Posterior cingulate gyrus (tissue), 11 donors: ENCODE results near the gene SRSF2.
A peak's percentile ranks its signal among the peaks of the same experiment; 100 is the strongest.
"Not testable (repeated sequence)": the region's sequence is repeated elsewhere in the genome, so short reads cannot be mapped to it uniquely, and the experiment has no call there.

Source experiments
- DNase-seq, 10 donors: peaks; one replicate each; pipeline versions ENCODE4 v3.0.0 to v3.0.0-alpha.2; 2020 to 2021; ENCODE audit warnings: mixed read lengths in 3 of 10
- intact Hi-C: fragments of 100-400 bp; cut with DNase I; formaldehyde crosslinking; loops from one replicate; pipeline ENCODE4 v1.15.1; 2023

The SRSF2 gene

DNA sequence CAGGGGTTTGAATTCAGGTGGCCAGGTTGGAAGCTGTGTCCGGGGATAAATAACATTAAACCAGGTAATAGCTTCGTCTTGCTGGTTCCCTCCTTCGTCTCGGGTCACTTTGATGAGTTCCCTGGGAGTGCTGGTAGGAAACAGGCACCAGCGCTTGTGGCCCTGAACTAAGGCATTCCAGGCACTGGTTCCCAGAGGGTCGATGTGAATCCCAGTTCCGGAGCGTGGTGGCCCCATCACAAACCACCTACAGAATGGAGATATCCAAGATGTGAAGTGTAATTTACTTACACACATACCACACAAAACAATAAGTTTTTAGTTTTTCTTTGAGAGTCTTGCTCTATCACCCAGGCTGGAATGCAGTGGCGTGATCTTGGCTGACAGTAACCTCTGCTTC is 13.3 kb downstream of the SRSF2 start:
- intact Hi-C loops, result no loop called here
- DNase-seq, result no peak

GRCh38 chr17:76722977-76723376 is 14.2 kb downstream of the SRSF2 start:
- DNase-seq, intact Hi-C loops: not testable (repeated sequence)

GRCh38 chr17:76722279-76722678 is 14.9 kb downstream of the SRSF2 start:
- intact Hi-C loops, result no loop called here
- DNase-seq, result no peak

- no peak for DNase-seq
- intact Hi-C loops, result no loop called here
These were observed 15.7 kb downstream of the SRSF2 start for GRCh38 chr17:76721463-76721862.

- no peak for DNase-seq
- intact Hi-C loops, result no loop called here
These were observed 16.2 kb downstream of the SRSF2 start for GRCh38 chr17:76720941-76721340.

GRCh38 chr17:76720211-76720610 is 16.9 kb downstream of the SRSF2 start:
- DNase-seq, result no peak
- intact Hi-C loops, result no loop called here

DNA sequence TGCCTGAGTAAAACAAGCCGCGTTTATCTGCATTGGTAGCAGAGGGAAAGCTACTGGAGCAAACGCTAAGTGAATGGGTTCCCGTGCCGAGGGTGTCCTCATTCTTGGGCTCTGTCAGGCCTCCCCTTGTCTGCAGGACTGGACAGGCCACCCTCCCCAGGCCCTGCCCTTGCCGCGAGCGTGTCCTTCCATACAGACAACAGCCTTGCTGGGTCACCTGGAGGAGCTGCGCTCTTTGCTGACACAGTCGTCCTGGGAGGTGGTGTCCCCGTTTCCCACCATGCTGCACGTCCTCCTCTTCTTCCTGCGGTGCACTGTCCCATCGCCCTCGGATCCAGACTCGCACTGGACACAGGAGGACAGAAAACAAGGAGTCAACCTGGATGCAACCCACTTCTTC is 18.6 kb downstream of the SRSF2 start:
- DNase-seq, result peak in 1 of 10 donors; percentile 52
- intact Hi-C loops, result loop anchor here (10.0 kb wide), 1 partner anchor 164 kb away; no protein-coding TSS in a partner anchor

GRCh38 chr17:76716839-76717215 is 20.3 kb downstream of the SRSF2 start:
- DNase-seq, result no peak
- intact Hi-C loops, result loop anchor here (10.0 kb wide), 1 partner anchor 162 kb away; no protein-coding TSS in a partner anchor

DNA sequence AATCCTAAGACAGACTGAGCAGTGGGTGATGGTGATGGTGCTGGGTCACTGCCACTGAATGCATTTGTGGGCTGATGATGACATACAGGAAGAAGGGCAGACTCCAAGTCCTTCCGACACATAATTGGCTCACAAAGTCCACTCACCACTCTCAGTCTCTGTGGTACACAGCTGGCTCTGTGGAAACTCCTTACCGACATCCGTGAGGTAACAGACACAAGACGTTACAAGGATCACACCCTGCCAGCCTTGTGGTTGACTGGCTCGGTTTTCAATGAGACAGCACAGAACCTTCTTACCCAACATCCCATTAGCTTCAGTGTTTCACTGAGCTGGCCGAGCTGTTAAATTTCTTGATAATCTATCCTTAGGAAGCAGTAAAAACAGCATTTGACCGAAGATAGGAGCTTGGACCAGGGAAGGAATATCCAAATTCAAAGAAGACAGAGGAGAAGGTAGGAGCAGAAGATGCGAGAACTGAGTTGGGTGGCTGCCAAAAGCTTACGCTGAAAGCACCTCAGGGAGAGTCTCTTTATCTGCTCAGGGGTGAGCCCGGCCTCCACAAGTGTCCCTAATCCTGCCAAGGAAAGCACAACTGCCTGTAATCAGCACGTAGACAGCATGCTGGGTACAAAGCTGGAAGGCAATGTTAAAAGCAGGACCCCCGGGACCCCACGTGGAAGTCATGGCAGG is 20.8 kb downstream of the SRSF2 start:
- peak in 3 of 10 donors; percentile 42 to 60 (median 54) for DNase-seq
- intact Hi-C loops, result loop anchor here (10.0 kb wide), 1 partner anchor 161 kb away; no protein-coding TSS in a partner anchor

DNA sequence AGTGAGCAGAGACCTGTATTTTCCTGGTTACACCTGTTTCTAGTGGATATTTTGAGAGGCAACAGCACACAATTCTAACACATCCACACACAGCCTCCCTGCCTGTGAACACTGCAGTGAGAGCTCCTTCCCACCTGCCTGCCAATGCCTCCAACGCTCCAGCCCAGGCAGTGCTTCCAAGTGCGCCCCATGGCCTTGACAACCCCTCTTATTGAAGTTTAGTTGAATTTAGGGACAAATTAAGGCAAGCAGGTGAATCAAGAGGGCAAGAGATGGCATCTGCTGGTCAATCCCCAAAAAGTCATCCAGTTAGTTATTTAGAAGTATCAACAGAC is 21.7 kb downstream of the SRSF2 start:
- intact Hi-C loops, result loop anchor here (10.0 kb wide), 1 partner anchor 161 kb away; no protein-coding TSS in a partner anchor

GRCh38 chr17:76714822-76715495 is 22.2 kb downstream of the SRSF2 start:
- peak in 9 of 10 donors; percentile 53 to 89 (median 76) for DNase-seq
- intact Hi-C loops, result loop anchor here (10.0 kb wide), 1 partner anchor 160 kb away; no protein-coding TSS in a partner anchor

More for the DNA sequence above, 21.7 kb downstream of the SRSF2 start:
- DNase-seq, result peak in 3 of 10 donors; percentile 29 to 43 (median 33)

DNA sequence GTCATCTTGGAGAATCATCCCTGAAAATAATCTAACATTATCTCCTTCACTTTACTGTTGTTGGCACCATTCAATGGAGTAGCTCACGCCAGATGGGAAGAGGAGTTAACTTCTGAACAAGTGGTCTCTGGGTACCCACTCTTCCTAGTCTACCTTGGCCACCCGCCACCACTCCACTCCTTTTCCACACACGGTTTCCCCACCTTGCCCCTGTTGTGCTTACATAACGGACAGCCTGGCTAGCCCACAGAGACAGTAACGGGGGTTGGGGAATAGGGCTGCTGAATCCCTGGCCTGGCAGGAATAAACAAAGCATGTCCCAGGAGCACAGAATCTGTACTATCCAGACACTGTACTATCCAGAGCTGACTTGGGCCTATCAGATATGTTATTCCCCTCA is 22.8 kb downstream of the SRSF2 start:
- peak in 3 of 10 donors; percentile 32 to 54 (median 32) for DNase-seq
- intact Hi-C loops, result loop anchor here (10.0 kb wide), 1 partner anchor 160 kb away; no protein-coding TSS in a partner anchor

GRCh38 chr17:76713765-76714164 is 23.4 kb downstream of the SRSF2 start:
- DNase-seq, result peak in 3 of 10 donors; percentile 9 to 52 (median 9)

GRCh38 chr17:76712321-76712720 is 24.8 kb downstream of the SRSF2 start:
- DNase-seq, result peak in 2 of 10 donors; percentile 8 to 32
- intact Hi-C loops, result loop anchor here (10.0 kb wide), 1 partner anchor 158 kb away; no protein-coding TSS in a partner anchor

More at GRCh38 chr17:76713765-76714164, 23.4 kb downstream of the SRSF2 start:
- intact Hi-C loops, result loop anchor here (10.0 kb wide), 1 partner anchor 159 kb away; no protein-coding TSS in a partner anchor

- peak in 9 of 10 donors; percentile 50 to 95 (median 70) for DNase-seq
- intact Hi-C loops, result loop anchor here (10.0 kb wide), 1 partner anchor 156 kb away; no protein-coding TSS in a partner anchor
These were observed 26.1 kb downstream of the SRSF2 start, which contains the start of gene MXRA7 for GRCh38 chr17:76710863-76711611. Gene MXRA7, minus strand, starts transcription at chr17:76710965. Its CDS starts 19 bp downstream, at chr17:76710946.

DNA sequence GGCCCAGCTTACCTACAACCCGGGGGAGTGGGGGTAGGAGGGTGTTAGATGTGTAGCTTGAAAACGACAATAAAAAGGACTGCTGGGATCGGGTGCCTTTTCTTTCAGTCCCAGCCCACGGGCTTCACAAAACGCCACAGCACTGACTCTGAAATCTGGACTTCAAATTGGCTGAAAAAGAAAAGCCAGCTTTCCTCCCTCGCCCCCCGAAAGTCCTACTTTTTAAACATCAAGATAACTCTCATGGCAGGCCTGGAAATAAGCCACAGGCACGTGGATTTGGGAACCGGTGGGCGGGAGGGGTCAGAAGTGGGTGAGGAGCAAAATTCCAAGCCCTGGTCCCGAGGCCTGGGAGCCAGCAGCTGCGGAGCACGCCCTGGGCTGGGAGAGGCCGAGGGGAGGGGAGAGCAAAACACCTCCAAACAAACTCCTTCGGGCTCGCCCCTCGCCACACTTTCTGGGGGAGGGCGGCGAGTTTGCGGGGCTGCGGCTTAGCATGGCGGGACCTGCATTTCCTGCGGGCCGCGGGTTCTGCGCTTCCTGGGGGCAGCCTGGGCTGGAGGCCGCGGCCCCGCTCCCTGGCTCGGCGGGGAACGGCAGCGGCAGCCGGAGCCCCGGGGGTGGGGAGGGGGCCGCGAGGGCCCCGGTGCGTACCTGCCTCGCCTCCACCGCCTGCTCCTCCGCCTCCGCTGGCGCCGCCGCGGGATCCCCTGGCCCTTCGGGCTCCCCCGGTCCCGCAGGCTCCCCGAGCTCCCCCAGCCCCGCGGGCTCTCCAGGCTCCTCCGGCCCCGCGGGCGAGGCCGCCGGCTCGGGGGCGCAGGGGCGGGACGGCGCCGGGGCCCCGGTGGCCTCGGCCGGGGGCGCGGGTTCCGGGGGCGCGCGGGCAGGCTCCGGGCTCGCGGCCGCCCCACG is 26.9 kb downstream of the SRSF2 start:
- DNase-seq, result peak in 2 of 10 donors; percentile 62 to 78
- intact Hi-C loops, result loop anchor here (10.0 kb wide), 1 partner anchor 155 kb away; no protein-coding TSS in a partner anchor

- intact Hi-C loops, result no loop called here
- DNase-seq, result peak in 2 of 10 donors; percentile 39 to 91
These were observed 27.8 kb downstream of the SRSF2 start for GRCh38 chr17:76709077-76709950.
